GM21723 (cell line): ENCODE results near the gene RNF113A.
A peak's percentile ranks its signal among the peaks of the same experiment; 100 is the strongest.
"Not testable (repeated sequence)": the region's sequence is repeated elsewhere in the genome, so short reads cannot be mapped to it uniquely, and the experiment has no call there.

ENCODE experiments used
- ATAC-seq: cut with Tn5 transposase; IDR thresholded peaks from one replicate; pipeline ENCODE4 v1.9.1; 2021; ENCODE audit warnings: mild to moderate bottlenecking, moderate library complexity; ENCODE audit not compliant: unreplicated experiment

RNF113A gene

GRCh38 chrX:119852382-119853353 is 18.9 kb downstream of the RNF113A start, which contains the start of gene UPF3B:
Gene UPF3B, minus strand, starts transcription at chrX:119852963. Its CDS starts 35 bp downstream, at chrX:119852928.
- peak; percentile 97 for ATAC-seq

DNA sequence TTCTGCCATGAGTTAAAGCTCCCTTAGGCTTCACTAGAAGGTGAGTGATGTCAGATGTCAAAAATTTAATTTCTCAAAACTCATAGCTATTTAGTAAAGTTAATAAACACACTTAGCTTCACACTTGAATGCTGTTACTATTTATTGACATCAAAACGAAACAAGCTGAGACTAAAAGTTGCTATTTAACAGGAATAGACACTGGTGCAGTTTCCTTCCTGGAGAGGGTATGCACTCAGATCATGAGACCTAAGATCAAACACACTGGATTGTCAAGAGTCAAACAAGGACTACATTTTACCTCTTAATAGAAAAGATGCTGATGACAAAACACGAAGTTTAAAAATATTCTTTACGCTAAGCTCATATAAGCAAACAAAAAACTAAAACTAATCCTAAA is 37.6 kb downstream of the RNF113A start:
- no peak for ATAC-seq

- ATAC-seq: no peak
Measured at GRCh38 chrX:119828446-119828845, 43.1 kb downstream of the RNF113A start.

- ATAC-seq: no peak
Measured at GRCh38 chrX:119826399-119826959, 45.1 kb downstream of the RNF113A start.

GRCh38 chrX:119824221-119824620 is 47.3 kb downstream of the RNF113A start:
- ATAC-seq: not testable (repeated sequence)

DNA sequence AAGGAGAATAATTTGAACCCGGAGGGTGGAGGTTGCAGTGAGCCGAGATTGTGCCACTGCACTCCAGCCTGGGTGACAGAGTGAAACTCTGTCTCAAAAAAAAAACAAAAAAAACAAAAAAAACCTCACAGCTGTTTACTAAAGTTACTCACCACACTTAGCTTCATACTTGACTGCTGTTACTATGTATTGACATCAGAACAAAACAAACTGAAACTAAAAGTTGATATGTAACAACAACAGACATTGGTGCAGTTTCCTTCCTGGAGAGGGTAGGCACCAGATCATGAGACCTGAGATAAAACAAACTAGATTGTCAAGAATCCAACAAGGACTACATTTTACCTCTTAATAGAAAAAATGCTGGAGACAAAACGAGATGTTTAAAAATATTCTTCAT is 49.8 kb downstream of the RNF113A start:
- ATAC-seq: peak; percentile 97
